ENCODE data around the gene DGKG. TPM values are rescaled to one million over a fixed set of nuclear protein-coding genes. Genes with fewer than 3 reads are reported as not detected.

DGKG gene
- polyA plus RNA-seq, 1 donor (not counting 4 experiments of a cell fraction or from before 2014, with no cell fraction given) = 0.22 TPM

GRCh38 chr3:186164696-186165095, 197.3 kb downstream of the DGKG start:
- DNase-seq (ENCODE audit: low read depth, low spot score) (no peak), FAIRE-seq (no peak)
- Histone ChIP-seq H3K9me3 (ENCODE audit: control insufficient read depth, low read depth, low read length) (no peaks in the 10 kb centered on the region), H2AFZ (ENCODE audit: control insufficient read depth, low read length) (no peak overlapping the region), H3K4me1 (ENCODE audit: control insufficient read depth, extremely low read depth, insufficient read depth, low read length) (peaks cover 2% of the 10 kb centered on the region), H3K79me2 (ENCODE audit: control insufficient read depth, insufficient read depth, low read length) (no peaks in the 10 kb centered on the region), H3K27ac (ENCODE audit: control insufficient read depth, insufficient read depth, low read length) (no peak overlapping the region), H3K4me3 (ENCODE audit: control insufficient read depth in 2 of 3, extremely low read depth in 1 of 3, insufficient read depth in 2 of 3, low read depth in 1 of 3, low read length in 3 of 3) (no peak overlapping the region), H3K4me2 (ENCODE audit: control insufficient read depth, extremely low read depth, insufficient read depth, low read depth, low read length) (no peak overlapping the region), H4K20me1 (ENCODE audit: control insufficient read depth, extremely low read depth, insufficient read depth, low read length) (no peaks in the 10 kb centered on the region), H3K9ac (ENCODE audit: control insufficient read depth, extremely low read depth, insufficient read depth, low read length) (no peak overlapping the region), H3K9me1 (ENCODE audit: control insufficient read depth, extremely low read depth, insufficient read depth, low read length) (no peaks in the 10 kb centered on the region), H3K27me3 (ENCODE audit: control insufficient read depth, extremely low read depth, insufficient read depth, low read length) (peaks cover 4% of the 10 kb centered on the region), H3K36me3 (ENCODE audit: control insufficient read depth in 2 of 2, extremely low read depth in 1 of 2, insufficient read depth in 2 of 2, low read length in 2 of 2) (no peaks in the 10 kb centered on the region)
- dilution Hi-C loops (cut with MboI; ENCODE audit: extremely low pct_ligation_motif_present, low sequenced_read_pairs) = no loop called here
- TF ChIP-seq EZH2 (IDR thresholded peaks at IDR 0.05; ENCODE audit: low read length) (no peak), CTCF (optimal IDR thresholded peaks at IDR 0.05 in 1 of 3, IDR thresholded peaks at IDR 0.05 in 1 of 3, conservative IDR thresholded peaks at IDR 0.05 in 1 of 3; ENCODE audit: extremely low read depth in 1 of 3, insufficient read depth in 2 of 3, low read length in 3 of 3) (no peak)

GRCh38 chr3:186162221-186162620, 199.8 kb downstream of the DGKG start:
- H3K4me1 ChIP-seq (ENCODE audit: control insufficient read depth, extremely low read depth, insufficient read depth, low read length) = peaks cover 2% of the 10 kb centered on the region
- dilution Hi-C loops (cut with MboI; ENCODE audit: extremely low pct_ligation_motif_present, low sequenced_read_pairs) = no loop called here
- no peak for DNase-seq (ENCODE audit: low read depth, low spot score)
- H3K36me3 ChIP-seq (ENCODE audit: control insufficient read depth in 2 of 2, extremely low read depth in 1 of 2, insufficient read depth in 2 of 2, low read length in 2 of 2) = no peaks in the 10 kb centered on the region
- H3K79me2 ChIP-seq (ENCODE audit: control insufficient read depth, insufficient read depth, low read length) = no peaks in the 10 kb centered on the region
- no peaks in the 10 kb centered on the region for H3K9me1 ChIP-seq (ENCODE audit: control insufficient read depth, extremely low read depth, insufficient read depth, low read length)
- H3K4me2 ChIP-seq (ENCODE audit: control insufficient read depth, extremely low read depth, insufficient read depth, low read depth, low read length) = no peak overlapping the region
- H3K9me3 ChIP-seq (ENCODE audit: control insufficient read depth, low read depth, low read length) = no peaks in the 10 kb centered on the region
- H3K27me3 ChIP-seq (ENCODE audit: control insufficient read depth, extremely low read depth, insufficient read depth, low read length) = peaks cover 4% of the 10 kb centered on the region
- H3K9ac ChIP-seq (ENCODE audit: control insufficient read depth, extremely low read depth, insufficient read depth, low read length) = no peak overlapping the region
- FAIRE-seq = no peak
- H3K4me3 ChIP-seq (ENCODE audit: control insufficient read depth in 2 of 3, extremely low read depth in 1 of 3, insufficient read depth in 2 of 3, low read depth in 1 of 3, low read length in 3 of 3) = no peak overlapping the region
- TF ChIP-seq CTCF (optimal IDR thresholded peaks at IDR 0.05 in 1 of 3, IDR thresholded peaks at IDR 0.05 in 1 of 3, conservative IDR thresholded peaks at IDR 0.05 in 1 of 3; ENCODE audit: extremely low read depth in 1 of 3, insufficient read depth in 2 of 3, low read length in 3 of 3) (no peak), EZH2 (IDR thresholded peaks at IDR 0.05; ENCODE audit: low read length) (no peak)
- no peak overlapping the region for H2AFZ ChIP-seq (ENCODE audit: control insufficient read depth, low read length)
- H4K20me1 ChIP-seq (ENCODE audit: control insufficient read depth, extremely low read depth, insufficient read depth, low read length) = no peaks in the 10 kb centered on the region
- H3K27ac ChIP-seq (ENCODE audit: control insufficient read depth, insufficient read depth, low read length) = no peak overlapping the region

Data from keratinocyte (primary cell).